Right lobe of liver (tissue), 4 donors: ENCODE measurements around the gene QTRT2.

Experiments used
- POLR2A ChIP-seq: fragments of 450-650 bp; IDR thresholded peaks from one replicate; pipeline ENCODE4 v1.6.1; 2017; ENCODE audit warnings: antibody characterized with exemption, mild to moderate bottlenecking
- TF ChIP-seq, protein P1 (sequence below), 4 donors: fragments of 200-600 bp in 3 of 4; fragments of 450-650 bp in 1 of 4; IDR thresholded peaks; one replicate each; pipeline versions ENCODE4 v1.5.1 to v1.8.0; 2016 to 2022; ENCODE audit warnings: antibody characterized with exemption in 4 of 4, mild to moderate bottlenecking in 2 of 4
- donor health status: DM: no; HTN: no; CAD: no.
- donor health status: DM: no; HTN: no; CAD: no.
- donor health status: DM: no; HTN: yes; CAD: no.

DNA sequence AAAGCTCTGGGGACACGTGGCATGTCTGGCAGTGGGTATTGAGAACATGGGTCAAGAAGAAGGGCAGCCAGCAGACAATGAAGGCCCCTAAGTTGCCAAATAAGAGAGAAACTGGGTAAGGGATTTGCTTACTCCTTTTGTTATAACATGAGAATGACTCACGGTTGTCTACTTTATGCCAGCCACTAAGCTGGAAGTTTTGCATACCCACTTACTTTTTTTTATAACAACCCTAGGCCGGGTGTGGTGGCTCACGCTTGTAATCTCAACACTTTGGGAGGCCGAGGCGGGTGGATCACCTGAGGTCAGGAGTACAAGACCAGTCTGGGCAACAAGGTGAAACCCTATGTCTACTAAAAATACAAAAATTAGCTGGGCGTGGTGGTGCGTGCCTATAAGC is 72.3 kb downstream of the QTRT2 start:
- no peak for TF ChIP-seq POLR2A
- TF ChIP-seq, protein P1, sequence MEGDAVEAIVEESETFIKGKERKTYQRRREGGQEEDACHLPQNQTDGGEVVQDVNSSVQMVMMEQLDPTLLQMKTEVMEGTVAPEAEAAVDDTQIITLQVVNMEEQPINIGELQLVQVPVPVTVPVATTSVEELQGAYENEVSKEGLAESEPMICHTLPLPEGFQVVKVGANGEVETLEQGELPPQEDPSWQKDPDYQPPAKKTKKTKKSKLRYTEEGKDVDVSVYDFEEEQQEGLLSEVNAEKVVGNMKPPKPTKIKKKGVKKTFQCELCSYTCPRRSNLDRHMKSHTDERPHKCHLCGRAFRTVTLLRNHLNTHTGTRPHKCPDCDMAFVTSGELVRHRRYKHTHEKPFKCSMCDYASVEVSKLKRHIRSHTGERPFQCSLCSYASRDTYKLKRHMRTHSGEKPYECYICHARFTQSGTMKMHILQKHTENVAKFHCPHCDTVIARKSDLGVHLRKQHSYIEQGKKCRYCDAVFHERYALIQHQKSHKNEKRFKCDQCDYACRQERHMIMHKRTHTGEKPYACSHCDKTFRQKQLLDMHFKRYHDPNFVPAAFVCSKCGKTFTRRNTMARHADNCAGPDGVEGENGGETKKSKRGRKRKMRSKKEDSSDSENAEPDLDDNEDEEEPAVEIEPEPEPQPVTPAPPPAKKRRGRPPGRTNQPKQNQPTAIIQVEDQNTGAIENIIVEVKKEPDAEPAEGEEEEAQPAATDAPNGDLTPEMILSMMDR (IDR thresholded peaks at IDR 0.05): no peak
